ENCODE measurements around the gene GFY.

DNA sequence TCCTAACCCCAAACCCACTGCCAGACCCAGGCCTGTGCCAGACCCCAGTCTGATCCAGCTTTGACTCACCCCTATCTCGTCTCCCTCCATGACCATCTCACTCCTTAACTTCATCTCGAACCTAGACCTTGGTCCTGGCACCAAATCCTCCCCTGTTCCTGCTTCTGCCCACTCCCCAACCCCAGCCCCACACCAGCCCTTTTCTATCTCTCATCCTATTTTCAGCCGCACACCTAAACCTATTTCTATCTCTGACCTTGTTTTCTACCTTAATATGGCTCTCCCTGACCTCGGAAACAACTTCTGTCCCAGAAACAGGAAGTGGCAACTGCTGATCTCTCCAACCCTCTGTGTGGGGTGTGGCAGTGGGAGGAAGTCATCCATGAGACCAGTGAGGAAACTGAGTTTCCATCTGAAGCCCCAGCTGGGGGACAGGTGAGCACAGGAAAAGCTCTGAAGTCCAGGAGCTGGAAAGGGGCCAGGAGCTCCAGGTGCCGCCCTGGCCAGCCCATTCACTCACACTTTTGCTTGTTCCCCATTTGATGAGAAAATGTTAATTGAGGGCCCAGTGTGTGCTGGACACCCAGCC is 15.7 kb upstream of the GFY start:
- TF ChIP-seq POLR2A (IDR thresholded peaks at IDR 0.05) (no peak), EP300 (IDR thresholded peaks at IDR 0.05; ENCODE audit: low read depth) (no peak), POLR2AphosphoS5 (IDR thresholded peaks at IDR 0.05) (no peak)
- TF ChIP-seq, protein P1, sequence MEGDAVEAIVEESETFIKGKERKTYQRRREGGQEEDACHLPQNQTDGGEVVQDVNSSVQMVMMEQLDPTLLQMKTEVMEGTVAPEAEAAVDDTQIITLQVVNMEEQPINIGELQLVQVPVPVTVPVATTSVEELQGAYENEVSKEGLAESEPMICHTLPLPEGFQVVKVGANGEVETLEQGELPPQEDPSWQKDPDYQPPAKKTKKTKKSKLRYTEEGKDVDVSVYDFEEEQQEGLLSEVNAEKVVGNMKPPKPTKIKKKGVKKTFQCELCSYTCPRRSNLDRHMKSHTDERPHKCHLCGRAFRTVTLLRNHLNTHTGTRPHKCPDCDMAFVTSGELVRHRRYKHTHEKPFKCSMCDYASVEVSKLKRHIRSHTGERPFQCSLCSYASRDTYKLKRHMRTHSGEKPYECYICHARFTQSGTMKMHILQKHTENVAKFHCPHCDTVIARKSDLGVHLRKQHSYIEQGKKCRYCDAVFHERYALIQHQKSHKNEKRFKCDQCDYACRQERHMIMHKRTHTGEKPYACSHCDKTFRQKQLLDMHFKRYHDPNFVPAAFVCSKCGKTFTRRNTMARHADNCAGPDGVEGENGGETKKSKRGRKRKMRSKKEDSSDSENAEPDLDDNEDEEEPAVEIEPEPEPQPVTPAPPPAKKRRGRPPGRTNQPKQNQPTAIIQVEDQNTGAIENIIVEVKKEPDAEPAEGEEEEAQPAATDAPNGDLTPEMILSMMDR (IDR thresholded peaks at IDR 0.05), result no peak
